CD4-positive, alpha-beta T cell treated with Interleukin-4 for 1 hour (primary cell): ENCODE data around the gene PRKAR1B.
"Not testable (repeated sequence)": the region's sequence is repeated elsewhere in the genome, so short reads cannot be mapped to it uniquely, and the experiment has no call there.

Experiments
- DNase-seq, 2 donors: peaks; one replicate each; pipeline ENCODE4 v3.0.0-alpha.2; 2020 to 2022

Gene PRKAR1B

DNA sequence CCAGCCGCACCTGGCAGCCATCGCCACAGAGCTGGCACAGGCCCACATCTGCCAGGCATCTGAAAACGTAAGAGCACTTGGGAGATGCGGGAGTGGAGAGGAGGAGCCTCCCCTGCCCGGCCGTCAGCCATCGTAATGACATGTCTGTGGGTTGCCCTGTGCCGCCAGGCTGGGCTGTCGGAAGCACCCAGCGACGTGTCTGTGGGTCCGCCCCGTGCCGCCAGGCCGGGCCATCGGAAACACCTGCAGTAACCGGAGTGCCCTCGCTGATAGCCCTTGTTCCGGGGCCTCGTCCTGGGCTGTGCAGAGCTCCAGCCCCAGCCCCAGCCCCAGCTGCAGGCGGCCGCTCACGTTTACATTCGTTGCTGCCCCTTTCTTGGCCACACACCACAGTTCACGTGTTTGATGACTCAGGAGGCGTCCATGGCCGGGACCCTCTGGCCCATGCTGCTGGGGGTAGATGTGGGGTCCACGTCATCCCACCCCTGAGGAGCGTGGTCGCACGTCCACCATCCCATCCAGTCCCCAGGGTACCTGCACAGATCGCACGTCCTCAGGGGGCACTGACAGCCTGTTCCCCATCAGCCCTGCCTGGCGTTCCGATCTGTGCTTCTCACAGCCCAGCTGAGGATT is 30.0 kb upstream of the PRKAR1B start:
- no peak for DNase-seq

DNA sequence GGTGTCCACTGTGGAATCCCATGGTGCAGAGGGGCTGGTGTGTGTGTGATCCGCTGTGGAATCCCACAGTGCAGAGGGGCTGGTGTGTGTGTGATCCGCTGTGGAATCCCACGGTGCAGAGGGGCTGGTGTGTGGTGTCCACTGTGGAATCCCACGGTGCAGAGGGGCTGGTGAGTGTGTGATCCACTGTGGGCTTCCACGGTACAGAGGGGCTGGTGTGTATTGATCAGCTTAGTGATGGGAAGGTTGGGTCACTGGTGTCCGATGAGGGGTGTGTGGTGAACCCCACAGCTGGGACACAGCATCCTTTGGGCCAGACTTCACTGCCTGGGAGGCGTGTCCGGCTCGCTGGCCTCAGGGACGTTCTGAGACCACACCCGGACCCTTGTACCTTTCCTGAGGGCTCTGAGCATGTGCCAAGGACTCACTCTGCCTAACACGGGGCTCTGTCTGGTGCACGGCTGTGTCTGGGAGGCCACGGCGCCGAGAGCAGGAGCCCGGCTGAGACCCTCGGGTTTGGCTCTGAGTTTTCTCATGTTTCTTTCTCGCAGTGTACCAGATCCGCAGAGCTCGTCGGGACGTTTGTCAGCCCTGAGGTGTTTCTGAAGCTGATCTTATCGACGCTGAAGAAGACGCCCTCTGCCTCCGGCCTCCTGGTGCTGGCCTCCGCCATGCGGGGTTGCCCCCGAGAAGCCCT is 29.3 kb upstream of the PRKAR1B start:
- DNase-seq: no peak

DNA sequence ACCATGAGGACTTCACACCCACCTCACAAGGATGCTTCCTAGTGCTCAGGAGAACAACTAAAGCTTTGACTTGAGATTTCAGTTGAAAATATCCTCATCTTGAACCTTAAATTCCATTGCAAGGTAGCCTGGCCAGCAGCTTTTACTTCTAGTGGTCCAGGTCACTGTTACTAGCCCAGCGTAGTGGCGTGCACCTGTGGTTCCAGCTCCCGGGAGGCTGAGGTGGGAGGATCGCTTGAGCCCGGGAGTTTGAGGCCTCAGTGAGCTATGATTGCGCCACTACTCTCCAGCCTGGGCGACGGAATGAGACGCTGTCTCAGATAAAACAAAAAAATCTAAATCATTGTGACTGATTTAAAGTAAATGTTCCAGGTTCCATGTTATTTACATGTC is 28.3 kb upstream of the PRKAR1B start:
- DNase-seq: no peak

DNA sequence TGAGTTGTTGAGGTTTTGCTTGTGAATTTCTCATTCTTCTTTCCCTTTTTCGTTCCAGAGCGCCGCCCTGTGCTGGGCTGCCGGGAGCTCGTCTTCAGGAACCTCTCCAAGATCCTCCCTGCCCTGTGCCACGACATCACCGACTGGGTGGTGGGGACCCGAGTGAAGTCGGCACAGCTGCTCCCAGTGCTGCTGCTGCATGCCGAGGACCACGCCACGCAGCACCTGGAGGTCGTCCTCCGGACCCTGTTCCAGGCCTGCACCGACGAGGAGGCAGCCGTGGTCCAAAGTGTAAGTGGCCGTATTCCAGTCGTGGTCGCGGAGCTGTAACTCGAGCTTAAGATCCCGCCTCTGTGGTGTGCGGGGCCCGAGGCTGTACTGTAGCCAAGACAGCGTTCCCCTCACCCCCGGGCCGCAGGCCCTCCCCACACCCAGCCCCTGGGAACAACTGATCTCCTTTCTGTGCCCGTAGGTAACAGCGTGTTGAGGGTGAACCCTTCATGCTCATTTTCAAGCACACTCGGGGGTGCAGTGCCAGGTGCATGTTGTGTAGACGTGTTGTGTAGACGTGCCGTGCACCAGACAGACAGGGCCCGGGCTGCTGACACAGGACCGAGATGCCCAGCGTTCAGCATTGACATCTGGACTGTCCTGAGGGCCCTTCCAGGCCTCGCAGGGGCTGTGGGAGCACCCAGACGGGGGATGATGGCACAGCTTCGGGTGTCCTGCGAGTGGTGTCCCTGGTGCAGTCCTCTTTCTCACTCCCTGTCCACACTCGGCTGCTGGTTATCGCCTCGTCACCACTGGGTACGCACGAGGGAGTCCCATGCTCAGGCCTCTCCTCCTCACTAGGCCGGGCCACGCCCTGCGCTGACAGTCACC is 27.7 kb upstream of the PRKAR1B start:
- no peak for DNase-seq

DNA sequence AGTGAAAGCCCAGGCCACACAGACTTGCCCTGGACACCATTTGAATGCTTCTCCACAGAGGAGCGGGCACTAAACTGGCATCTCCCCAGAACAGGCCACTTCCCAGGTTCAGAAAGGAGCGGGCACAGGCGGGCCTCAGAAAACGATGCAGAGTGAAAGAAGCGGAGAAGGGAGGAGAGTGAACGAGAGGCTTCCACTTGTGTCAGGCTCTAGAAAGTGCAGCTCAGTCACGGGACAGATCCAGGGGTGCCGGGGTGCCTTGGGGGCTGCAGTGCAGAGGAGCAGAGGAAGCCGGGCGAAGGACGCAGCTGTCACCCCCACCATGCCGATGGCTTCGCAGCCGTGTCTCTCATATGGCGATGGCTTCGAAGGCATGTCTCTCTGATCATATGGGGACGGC is 26.1 kb upstream of the PRKAR1B start:
- DNase-seq: no peak

DNA sequence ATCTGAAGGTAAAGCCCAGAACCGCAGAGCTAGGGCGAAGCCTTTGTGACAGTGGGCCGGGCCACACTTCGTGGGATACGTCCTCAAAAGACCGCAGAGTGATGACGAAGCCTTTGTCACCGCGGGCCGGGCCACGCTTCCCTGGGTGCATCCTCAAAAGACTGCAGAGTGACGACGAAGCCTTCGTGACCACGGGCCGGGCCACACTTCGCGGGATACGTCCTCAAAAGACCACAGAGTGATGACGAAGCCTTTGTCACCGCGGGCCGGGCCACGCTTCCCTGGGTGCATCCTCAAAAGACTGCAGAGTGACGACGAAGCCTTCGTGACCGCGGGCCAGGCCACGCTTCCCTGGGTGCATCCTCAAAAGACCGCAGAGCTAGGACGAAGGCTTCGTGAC is 25.2 kb upstream of the PRKAR1B start:
- DNase-seq: not testable (repeated sequence)

DNA sequence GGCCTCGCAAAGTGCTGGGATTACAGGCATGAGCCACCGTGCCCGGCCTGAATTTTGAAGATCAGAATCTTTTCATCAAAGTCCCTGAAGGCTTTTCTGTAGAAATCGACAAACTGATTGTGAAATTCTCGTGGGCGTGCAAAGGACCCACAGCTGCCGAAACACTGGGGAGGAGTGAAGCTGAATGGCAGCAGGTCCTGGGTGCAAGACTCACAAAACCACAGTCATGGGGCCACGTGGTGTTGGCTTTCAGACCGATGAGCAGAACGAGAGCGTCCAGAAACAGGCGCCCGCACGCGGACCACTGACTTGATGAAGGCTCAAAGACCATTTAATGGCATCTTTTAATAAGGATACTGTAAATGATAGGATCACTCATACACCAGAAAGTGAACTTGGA is 24.7 kb upstream of the PRKAR1B start:
- no peak for DNase-seq

DNA sequence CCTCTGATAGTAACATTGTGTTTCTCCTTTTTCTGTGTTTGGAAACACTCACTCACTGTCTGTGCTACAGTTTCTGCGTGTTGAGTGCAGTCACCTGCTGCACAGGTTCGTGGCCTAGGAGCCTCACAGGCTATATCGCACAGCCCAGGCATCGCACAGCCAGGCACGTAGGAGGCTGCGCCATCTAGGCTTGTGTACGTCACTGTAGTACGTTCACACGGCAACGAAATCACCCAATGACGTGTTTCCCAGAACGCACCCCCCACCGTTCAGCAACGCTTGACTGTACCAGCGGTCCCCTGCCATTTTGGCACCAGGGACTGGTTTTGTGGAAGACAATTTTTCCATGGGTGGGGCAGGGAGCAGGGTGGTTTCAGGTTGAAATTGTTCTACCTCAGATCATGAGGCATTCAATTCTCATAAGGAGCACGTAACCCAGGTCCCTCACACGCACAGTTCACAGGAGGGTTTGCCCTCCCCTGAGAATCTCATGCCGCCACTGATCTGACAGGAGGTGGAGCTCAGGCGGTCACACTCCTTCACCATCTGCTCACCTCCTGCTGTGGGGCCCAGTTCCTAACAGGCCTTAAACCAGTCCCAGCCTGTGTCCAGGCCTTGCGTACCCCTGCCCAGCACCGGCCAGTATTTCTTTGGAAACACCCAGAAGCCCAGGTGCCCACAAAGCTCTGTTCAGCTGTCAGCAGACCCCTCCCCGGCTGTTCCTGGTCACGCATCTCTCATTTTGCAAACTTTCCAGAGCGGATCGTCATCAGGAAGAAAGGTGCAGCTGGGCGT is 23.2 kb upstream of the PRKAR1B start:
- no peak for DNase-seq

DNA sequence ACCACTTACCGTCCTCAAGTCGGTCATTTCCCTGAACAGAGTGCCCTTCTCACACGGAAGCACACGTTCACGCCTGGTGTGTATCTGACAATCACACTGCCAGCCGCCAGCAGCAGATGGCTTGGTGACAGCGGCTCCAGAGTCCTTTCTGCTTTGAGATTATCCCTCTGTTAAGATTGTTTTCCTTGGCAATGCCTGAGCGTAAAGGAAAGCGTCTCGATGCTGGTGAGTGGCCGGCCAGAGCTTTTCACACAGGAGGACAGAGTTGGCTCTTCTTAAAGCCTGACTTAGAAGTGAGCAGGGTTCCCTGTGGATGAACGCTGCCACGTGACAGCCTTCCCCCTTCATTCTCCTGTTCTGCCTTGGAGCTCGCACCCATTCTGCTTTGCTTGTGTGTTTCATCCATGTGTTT is 22.1 kb upstream of the PRKAR1B start:
- DNase-seq: no peak

DNA sequence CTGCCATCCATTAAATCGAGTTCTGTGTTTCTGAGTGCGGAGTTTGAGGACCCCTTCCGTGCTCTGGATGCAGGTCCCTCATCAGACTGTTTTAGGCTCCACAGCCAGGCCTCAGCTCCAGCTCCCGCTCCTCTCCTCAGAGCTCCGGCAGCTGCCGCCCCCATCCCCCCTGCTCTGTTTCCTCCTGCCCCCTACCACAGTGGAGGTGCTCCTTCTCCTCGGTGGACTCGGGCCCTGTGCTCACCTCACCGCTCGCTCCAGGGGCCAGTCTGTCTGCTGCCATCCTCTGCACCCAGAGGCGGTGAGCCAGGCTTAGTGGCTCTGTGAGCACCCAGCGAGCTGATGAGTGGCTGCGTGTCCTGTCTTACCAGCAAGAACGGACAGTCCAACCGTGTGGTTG is 21.4 kb upstream of the PRKAR1B start:
- no peak for DNase-seq

DNA sequence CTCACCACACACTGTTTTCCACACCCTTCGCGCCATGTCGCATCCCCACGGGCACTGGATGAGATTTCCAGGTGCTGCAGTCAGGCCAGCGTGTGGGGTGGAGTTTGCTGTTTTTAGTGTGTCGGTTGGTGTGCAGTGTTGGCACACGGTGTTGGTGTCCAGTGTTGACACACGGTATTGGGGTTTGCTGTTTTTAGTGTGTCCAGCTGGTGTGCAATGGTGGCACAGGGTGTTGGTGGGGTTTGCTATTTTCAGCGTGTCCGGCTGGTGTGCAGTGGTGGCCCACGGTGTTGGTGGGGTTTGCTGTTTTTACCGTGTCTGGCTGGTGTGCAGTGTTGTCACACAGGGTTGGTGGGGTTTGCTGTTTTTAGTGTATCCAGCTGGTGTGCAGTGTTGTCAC is 20.1 kb upstream of the PRKAR1B start:
- no peak for DNase-seq

DNA sequence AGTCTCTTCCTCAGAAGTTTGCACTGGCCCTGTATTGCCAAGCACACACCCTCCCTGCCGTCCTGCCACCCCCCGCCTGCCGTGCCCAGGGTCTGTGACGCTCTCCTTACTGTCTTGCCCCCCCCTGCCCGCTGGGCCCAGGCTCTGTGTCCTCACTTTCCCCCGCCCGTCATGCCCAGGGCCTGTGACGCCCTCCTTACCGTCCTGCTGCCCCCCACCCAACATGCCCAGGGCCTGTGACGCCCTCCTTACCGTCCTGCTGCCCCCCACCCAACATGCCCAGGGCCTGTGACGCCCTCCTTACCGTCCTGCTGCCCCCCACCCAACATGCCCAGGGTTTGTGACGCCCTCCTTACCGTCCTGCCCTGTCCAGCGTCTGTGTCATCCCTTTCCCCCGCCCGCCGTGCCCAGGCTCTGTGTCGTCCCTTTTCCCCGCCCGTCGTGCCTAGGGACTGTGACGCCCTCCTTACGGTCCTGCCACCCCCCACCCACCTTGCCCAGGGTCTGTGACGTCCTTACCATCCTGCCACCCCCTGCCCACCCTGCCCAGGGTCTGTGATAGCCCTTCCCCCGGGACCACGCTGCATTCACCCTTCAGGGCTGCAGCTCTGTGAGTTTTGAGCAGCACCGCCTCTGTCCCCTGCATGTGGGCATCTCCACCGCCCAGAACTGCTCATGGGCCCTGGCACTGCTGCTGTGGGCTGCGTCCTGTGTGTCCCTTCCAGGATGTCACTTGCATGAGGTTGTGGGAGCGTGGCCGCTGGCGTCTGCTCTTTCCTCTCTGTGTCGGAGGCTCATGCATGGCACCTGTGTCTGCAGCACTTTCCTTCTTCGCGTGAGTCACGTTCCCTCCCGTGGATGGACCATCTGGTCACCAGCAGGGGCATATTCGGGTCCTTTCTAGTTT is 19.3 kb upstream of the PRKAR1B start:
- DNase-seq: no peak

DNA sequence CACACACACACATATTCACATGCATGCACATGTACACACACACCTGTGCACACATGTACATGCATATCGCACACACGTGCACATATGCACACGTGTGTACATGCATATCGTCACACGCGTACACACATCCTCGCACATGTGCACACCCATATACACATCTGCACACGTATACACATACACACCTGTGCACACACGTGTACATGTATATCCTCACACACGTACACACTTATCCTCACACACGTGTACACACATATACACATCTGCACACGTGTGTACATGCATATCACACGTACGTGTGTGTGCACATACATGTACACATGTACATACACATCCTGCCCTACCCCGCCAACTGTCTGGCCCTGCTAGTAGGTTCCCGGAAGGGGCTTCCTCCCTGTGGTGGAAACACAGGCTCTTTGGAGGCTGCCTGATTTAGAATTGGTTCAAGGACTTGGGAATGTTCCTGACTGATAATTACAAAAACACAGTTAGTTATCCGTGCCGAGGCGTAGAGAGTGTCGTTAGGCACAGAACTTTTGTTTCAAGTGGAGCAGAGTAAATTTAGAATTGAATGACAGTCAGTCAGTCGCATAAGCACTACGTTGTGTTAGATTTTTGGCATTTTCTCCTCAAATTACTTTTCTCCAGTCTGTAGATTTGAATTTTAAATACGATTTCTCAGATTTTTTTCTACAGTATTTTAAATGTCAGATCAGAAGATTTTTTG is 18.5 kb upstream of the PRKAR1B start:
- DNase-seq: no peak

DNA sequence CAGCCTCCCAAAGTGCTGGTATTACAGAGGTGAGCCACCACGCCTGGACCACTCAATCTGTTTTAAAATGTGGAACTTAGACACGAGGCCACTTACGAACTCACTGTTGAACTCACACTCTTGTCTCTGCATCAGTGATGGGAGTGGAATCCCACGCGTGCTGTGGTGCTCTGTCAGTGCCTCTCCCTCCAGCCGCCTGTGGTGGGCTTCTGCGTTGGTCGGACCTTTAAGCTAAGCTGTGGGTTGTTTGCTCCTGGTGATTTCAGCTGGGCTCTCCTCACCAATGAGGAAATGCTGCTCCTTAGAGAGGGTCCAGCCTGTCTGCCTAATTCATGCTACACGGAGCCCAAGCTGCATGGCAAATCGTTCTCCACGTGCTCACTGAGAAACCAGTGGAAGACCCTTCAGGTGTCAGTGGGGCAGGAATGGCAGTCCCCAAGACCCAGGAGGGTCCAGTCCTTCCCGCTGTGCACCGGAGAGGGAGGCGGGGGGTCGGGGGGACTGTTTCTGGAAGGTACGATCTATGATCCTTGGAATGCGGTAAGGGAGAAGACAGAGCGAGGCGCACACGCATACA is 17.9 kb upstream of the PRKAR1B start:
- no peak for DNase-seq

DNA sequence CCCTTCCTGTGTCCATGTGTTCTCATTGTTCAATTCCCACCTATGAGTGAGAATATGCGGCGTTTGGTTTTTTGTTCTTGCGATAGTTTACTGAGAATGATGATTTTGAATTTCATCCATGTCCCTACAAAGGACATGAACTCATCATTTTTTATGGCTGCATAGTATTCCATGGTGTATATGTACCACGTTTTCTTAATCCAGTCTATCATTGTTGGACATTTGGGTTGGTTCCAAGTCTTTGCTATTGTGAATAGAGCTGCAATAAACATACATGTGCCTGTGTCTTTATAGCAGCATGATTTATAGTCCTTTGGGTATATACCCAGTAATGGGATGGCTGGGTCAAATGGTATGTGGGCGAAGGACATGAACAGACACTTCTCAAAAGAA is 17.0 kb upstream of the PRKAR1B start:
- DNase-seq: not testable (repeated sequence)

DNA sequence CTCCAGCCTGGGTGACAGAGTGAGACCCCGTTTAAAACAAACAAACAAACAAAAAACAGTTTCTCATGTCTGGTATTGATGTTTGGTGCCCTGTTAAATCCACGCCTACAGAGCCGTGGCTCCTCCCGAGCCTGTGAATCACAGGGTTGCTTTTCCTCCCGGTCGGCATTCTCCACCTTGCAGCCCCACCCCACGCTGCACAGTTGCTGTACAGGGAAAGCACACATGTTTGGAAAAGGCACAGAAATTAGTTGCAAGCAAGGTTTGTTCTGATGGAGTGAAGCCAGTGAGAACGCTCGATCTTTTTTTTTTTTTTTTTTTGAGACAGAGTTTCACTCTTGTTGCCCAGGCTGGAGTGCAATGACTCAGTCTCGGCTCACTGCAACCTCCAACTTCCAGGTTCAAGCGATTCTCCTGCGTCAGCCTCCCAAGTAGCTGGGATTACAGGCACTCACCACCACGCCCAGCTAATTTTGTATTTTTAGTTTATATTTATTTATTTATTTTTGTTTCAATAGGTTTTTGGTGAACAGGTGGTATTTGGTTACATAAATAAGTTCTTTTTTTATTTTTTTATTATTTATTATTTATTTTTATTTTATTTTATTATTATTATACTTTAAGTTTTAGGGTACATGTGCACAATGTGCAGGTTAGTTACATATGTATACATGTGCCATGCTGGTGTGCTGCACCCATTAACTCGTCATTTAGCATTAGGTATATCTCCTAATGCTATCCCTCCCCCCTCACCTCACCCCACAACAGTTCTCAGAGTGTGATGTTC is 16.5 kb upstream of the PRKAR1B start:
- DNase-seq: not testable (repeated sequence)

DNA sequence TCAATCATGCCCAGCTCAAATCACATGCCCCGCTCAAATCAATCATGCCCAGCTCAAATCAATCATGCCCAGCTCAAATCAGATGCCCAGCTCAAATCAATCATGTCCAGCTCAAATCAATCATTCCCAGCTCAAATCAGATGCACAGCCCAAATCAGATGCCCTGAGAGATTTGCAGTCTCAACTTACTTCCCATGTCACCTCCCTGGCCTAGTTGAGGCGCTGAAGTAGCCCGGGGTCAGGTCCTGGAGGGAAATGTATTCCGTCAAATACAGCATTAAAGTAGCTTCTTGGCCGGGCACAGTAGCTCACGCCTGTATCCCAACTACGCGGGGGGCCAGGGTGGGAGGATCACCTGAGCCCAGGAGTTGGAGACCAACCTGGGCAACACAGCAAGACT is 15.7 kb upstream of the PRKAR1B start:
- DNase-seq: no peak

DNA sequence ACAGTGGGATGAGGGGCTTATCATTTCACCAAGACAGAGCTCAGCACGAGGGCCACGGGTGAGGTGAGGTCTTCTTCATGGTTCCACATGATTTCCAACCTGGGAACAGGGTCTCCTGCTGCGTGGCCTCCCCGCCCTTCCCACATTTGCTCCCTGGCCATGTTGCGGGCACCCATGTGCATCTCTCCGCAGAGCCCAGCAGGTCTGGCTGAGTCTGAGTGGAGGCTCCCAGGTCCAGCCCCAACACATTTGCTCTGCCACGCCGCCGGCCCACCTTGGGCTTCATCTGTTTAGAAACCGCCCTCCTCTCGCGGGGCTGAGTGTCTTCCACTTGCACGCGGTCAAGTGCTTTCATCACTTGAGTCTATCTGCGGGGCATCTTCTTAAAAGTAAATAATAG is 14.8 kb upstream of the PRKAR1B start:
- DNase-seq: no peak

DNA sequence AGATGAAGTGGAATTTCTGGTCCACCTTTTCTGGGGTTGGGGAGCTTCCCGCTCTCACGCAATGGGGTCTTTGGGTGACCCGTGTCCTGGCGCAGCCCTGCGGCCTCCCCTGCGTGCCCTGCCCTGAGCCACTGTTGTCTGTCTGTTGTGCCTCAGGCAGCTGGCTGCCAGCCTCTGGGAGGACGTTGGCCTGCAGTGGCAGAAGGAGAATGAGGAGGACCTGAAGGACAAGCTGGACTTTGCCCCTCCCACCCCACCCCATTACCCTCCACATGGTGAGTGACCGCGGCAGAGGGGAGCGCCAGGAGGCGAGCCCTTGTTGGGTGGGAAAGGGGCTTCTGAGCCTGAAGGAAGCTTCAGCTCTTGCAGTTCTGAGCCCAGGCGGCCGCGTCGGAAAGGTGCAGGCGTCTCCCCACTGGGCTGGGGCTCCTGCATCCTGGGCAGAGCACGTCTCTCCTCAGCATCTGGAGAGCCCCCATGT is 14.2 kb upstream of the PRKAR1B start:
- no peak for DNase-seq
